Mesothelial cell of epicardium (in vitro differentiated cells): ENCODE measurements around the gene PNPLA7. TPM values are rescaled to one million over a fixed set of nuclear protein-coding genes. Genes with fewer than 3 reads are reported as not detected.
A peak's percentile ranks its signal among the peaks of the same experiment; 100 is the strongest.
"Not testable (repeated sequence)": the region's sequence is repeated elsewhere in the genome, so short reads cannot be mapped to it uniquely, and the experiment has no call there.

ENCODE experiments used
- DNase-seq, 2 experiments: peaks; one replicate each; pipeline ENCODE4 v3.0.0; 2021; ENCODE audit warnings: low spot score in 2 of 2; ENCODE audit not compliant: unreplicated experiment in 2 of 2
- H3K27ac Mint-ChIP-seq: 2 replicates; pipeline ENCODE4 v1.8.0; 2021; ENCODE audit warnings: mixed read lengths
- H3K27me3 Mint-ChIP-seq: 2 replicates; pipeline ENCODE4 v1.8.0; 2021; ENCODE audit warnings: low read depth, mixed read lengths
- H3K36me3 Mint-ChIP-seq: 2 replicates; pipeline ENCODE4 v1.8.0; 2021; ENCODE audit warnings: mixed read lengths
- H3K4me1 Mint-ChIP-seq: 2 replicates; pipeline ENCODE4 v1.8.0; 2021; ENCODE audit warnings: mixed read lengths
- H3K4me3 Mint-ChIP-seq: 2 replicates; pipeline ENCODE4 v1.8.0; 2021; ENCODE audit warnings: mild to moderate bottlenecking, moderate library complexity, mixed read lengths
- H3K9me3 Mint-ChIP-seq: 2 replicates; pipeline ENCODE4 v1.8.0; 2021; ENCODE audit warnings: mixed read lengths
- total RNA-seq: library from RNA; stranded (reverse); gene quantifications from 3 replicates; pipeline ENCODE4 v1.2.1, GENCODE V29; 2021
- TF ChIP-seq, protein P1 (sequence below): fragments of 200-600 bp; sonication (generic); IDR thresholded peaks from one replicate; pipeline ENCODE4 v1.5.0; 2021; ENCODE audit warnings: antibody characterized with exemption; ENCODE audit not compliant: unreplicated experiment

Gene PNPLA7
- total RNA-seq, 1 donor from 2014 or later: 5.7 TPM

GRCh38 chr9:137534256-137535119 lies 15.7 kb downstream of the PNPLA7 start:
- Mint-ChIP-seq H3K27ac (peak overlapping the region; percentile 70), H3K36me3 (peaks cover 7% of the 10 kb centered on the region), H3K4me1 (peaks cover 7% of the 10 kb centered on the region), H3K9me3 (peaks cover 5% of the 10 kb centered on the region), H3K4me3 (no peak overlapping the region), H3K27me3 (no peaks in the 10 kb centered on the region)
- TF ChIP-seq, protein P1, sequence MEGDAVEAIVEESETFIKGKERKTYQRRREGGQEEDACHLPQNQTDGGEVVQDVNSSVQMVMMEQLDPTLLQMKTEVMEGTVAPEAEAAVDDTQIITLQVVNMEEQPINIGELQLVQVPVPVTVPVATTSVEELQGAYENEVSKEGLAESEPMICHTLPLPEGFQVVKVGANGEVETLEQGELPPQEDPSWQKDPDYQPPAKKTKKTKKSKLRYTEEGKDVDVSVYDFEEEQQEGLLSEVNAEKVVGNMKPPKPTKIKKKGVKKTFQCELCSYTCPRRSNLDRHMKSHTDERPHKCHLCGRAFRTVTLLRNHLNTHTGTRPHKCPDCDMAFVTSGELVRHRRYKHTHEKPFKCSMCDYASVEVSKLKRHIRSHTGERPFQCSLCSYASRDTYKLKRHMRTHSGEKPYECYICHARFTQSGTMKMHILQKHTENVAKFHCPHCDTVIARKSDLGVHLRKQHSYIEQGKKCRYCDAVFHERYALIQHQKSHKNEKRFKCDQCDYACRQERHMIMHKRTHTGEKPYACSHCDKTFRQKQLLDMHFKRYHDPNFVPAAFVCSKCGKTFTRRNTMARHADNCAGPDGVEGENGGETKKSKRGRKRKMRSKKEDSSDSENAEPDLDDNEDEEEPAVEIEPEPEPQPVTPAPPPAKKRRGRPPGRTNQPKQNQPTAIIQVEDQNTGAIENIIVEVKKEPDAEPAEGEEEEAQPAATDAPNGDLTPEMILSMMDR: peak; percentile 27
- no peak for DNase-seq

GRCh38 chr9:137532891-137533468 lies 17.2 kb downstream of the PNPLA7 start:
- H3K27ac Mint-ChIP-seq, H3K9me3 Mint-ChIP-seq, H3K27me3 Mint-ChIP-seq, H3K36me3 Mint-ChIP-seq, DNase-seq, H3K4me1 Mint-ChIP-seq, H3K4me3 Mint-ChIP-seq: not testable (repeated sequence)

- Mint-ChIP-seq H3K27ac (no peak overlapping the region), H3K4me1 (peaks cover 7% of the 10 kb centered on the region), H3K36me3 (peaks cover 2% of the 10 kb centered on the region), H3K9me3 (peaks cover 2% of the 10 kb centered on the region), H3K27me3 (peaks cover 4% of the 10 kb centered on the region), H3K4me3 (no peak overlapping the region)
- TF ChIP-seq, protein P1: no peak
- DNase-seq: no peak
Measured at GRCh38 chr9:137531099-137531765, 19.0 kb downstream of the PNPLA7 start.

- TF ChIP-seq, protein P1: no peak
- no peak overlapping the region for H3K27ac Mint-ChIP-seq
- H3K4me1 Mint-ChIP-seq: peaks cover 10% of the 10 kb centered on the region
- no peaks in the 10 kb centered on the region for H3K9me3 Mint-ChIP-seq
- no peaks in the 10 kb centered on the region for H3K36me3 Mint-ChIP-seq
- no peak overlapping the region for H3K4me3 Mint-ChIP-seq
- H3K27me3 Mint-ChIP-seq: peaks cover 4% of the 10 kb centered on the region
- no peak for DNase-seq
Measured at GRCh38 chr9:137530331-137530730, 19.9 kb downstream of the PNPLA7 start.

DNA sequence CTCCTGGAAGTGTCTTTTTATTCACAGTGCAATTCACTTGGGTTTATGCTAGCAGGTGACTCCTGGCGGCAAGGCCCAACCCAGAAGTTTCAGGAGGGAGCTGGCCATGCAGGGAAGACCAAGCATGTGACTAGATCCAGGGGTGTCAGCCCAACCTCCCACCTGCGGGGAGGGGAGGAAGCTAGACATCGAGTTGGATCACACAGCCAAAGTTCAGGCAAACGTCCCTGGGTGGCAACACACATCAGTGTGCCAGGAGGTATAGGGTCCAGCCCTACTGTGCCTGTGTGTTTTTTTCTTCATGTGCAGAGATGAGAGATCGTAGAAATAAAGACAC lies 25.3 kb downstream of the PNPLA7 start:
- H3K36me3 Mint-ChIP-seq: no peaks in the 10 kb centered on the region

More for the DNA sequence above, 25.3 kb downstream of the PNPLA7 start:
- no peaks in the 10 kb centered on the region for H3K9me3 Mint-ChIP-seq
- H3K4me3 Mint-ChIP-seq: no peak overlapping the region
- peaks cover 4% of the 10 kb centered on the region for H3K27me3 Mint-ChIP-seq
- peaks cover 3% of the 10 kb centered on the region for H3K4me1 Mint-ChIP-seq
- DNase-seq: no peak
- TF ChIP-seq, protein P1: no peak
- H3K27ac Mint-ChIP-seq: no peak overlapping the region
